SK-N-SH (cell line): ENCODE measurements around the gene BRPF3. TPM values are rescaled to one million over a fixed set of nuclear protein-coding genes. Genes with fewer than 3 reads are reported as not detected.

ENCODE experiments used
- CTCF ChIA-PET: fragments of 300-600, 350-600 bp; formaldehyde crosslinking; extraction: SDS; loops from one replicate; lab custom pipeline; 2021; lab: Yijun Ruan, JAX
- POLR2A ChIA-PET: fragments of 350-600 bp; sonication (Branson Sonifier 250); formaldehyde crosslinking; extraction: SDS; loops from one replicate; lab custom pipeline; 2020; ENCODE audit warnings: antibody characterized with exemption, inconsistent platforms; lab: Yijun Ruan, JAX
- DNase-seq: peaks from one replicate; pipeline ENCODE4 v3.0.0; 2012
- H2AFZ ChIP-seq: fragments of 200-600 bp; sonication (generic); 2 replicates; pipeline ENCODE4 v1.8.1; 2016; ENCODE audit warnings: antibody characterized with exemption, mild to moderate bottlenecking, low read depth
- H3F3A ChIP-seq: fragments of 200-600 bp; sonication (generic); replicated peaks from 2 replicates; pipeline ENCODE3; 2016; ENCODE audit warnings: antibody characterized with exemption, mild to moderate bottlenecking; ENCODE audit not compliant: insufficient read depth
- H3K27ac ChIP-seq, 2 experiments: fragments of 200-500 bp in 1 of 2; fragments of 200-600 bp in 1 of 2; sonication (Bioruptor generic) in 1 of 2; sonication (generic), shearing (Covaris generic) in 1 of 2; 2 replicates each; pipeline versions ENCODE4 v1.5.1 to v1.6.1; 2014 to 2016; ENCODE audit warnings: low read depth in 2 of 2, inconsistent platforms in 1 of 2, low read length in 1 of 2, mild to moderate bottlenecking in 1 of 2, mixed read lengths in 1 of 2
- H3K27me3 ChIP-seq: fragments of 200-600 bp; sonication (generic), shearing (Covaris generic); 2 replicates; pipeline ENCODE4 v1.6.1; 2016; ENCODE audit warnings: mixed run types; ENCODE audit not compliant: insufficient read depth
- H3K36me3 ChIP-seq, 2 experiments: fragments of 200-500 bp in 1 of 2; fragments of 200-600 bp in 1 of 2; sonication (Bioruptor generic) in 1 of 2; sonication (generic) in 1 of 2; replicated peaks in 1 of 2; 2 replicates each; pipeline versions ENCODE3 to v1.5.1; 2014 to 2016; ENCODE audit warnings: low read length in 1 of 2, mild to moderate bottlenecking in 1 of 2; ENCODE audit not compliant: insufficient read depth in 2 of 2, control insufficient read depth in 1 of 2
- H3K4me1 ChIP-seq, 2 experiments: fragments of 200-500 bp in 1 of 2; fragments of 200-600 bp in 1 of 2; sonication (Bioruptor generic) in 1 of 2; sonication (generic), shearing (Covaris generic) in 1 of 2; 2 replicates each; pipeline versions ENCODE4 v1.5.1 to v1.6.1; 2014 to 2016; ENCODE audit warnings: low read depth in 1 of 2, low read length in 1 of 2, mixed run types in 1 of 2; ENCODE audit not compliant: insufficient read depth in 2 of 2, control insufficient read depth in 1 of 2
- H3K4me2 ChIP-seq: fragments of 200-600 bp; sonication (generic), shearing (Covaris generic); 2 replicates; pipeline ENCODE4 v1.6.1; 2017; ENCODE audit warnings: mixed run types
- H3K4me3 ChIP-seq, 2 experiments: fragments of 200-500 bp in 1 of 2; fragments of 200-600 bp in 1 of 2; sonication (Bioruptor generic) in 1 of 2; sonication (generic), shearing (Covaris generic) in 1 of 2; 2 replicates each; pipeline versions ENCODE4 v1.5.1 to v1.8.1; 2014 to 2016; ENCODE audit warnings: low read depth in 2 of 2, inconsistent platforms in 1 of 2, low read length in 1 of 2, mild to moderate bottlenecking in 1 of 2, mixed read lengths in 1 of 2, moderate library complexity in 1 of 2
- H3K79me2 ChIP-seq: fragments of 200-600 bp; sonication (generic); 2 replicates; pipeline ENCODE4 v1.8.1; 2017; ENCODE audit warnings: mild to moderate bottlenecking; ENCODE audit not compliant: insufficient read depth
- H3K9ac ChIP-seq: fragments of 200-600 bp; sonication (generic); 2 replicates; pipeline ENCODE4 v1.6.1; 2017; ENCODE audit warnings: mixed run types
- H3K9me2 ChIP-seq: fragments of 200-600 bp; sonication (generic); 2 replicates; pipeline ENCODE4 v1.6.1; 2017; ENCODE audit warnings: mixed run types
- H3K9me3 ChIP-seq: fragments of 200-600 bp; sonication (generic); 2 replicates; pipeline ENCODE4 v1.6.1; 2017; ENCODE audit warnings: mixed run types, mild to moderate bottlenecking, moderate library complexity
- H4K20me1 ChIP-seq: fragments of 200-600 bp; sonication (generic); 2 replicates; pipeline ENCODE4 v1.6.1; 2017; ENCODE audit warnings: mild to moderate bottlenecking, mixed run types; ENCODE audit not compliant: insufficient read depth
- CTCF ChIP-seq: fragments of 200-600 bp; sonication (generic); IDR thresholded peaks from 2 replicates; pipeline ENCODE4 v1.6.1; 2017; ENCODE audit warnings: antibody characterized with exemption, mild to moderate bottlenecking, moderate library complexity
- EZH2phosphoT487 ChIP-seq: fragments of 200-600 bp; sonication (generic); IDR thresholded peaks from 2 replicates; pipeline ENCODE4 v1.6.1; 2017; ENCODE audit warnings: low read depth, mixed run types, mild to moderate bottlenecking, antibody characterized with exemption, moderate library complexity, borderline replicate concordance
- FOXM1 ChIP-seq: IDR thresholded peaks from 2 replicates; pipeline ENCODE4 v1.4.0; 2012; ENCODE audit warnings: low read depth, mild to moderate bottlenecking
- GABPA ChIP-seq: IDR thresholded peaks from 2 replicates; pipeline ENCODE4 v1.4.0; 2012; ENCODE audit warnings: low read depth, mild to moderate bottlenecking
- IRF3 ChIP-seq: fragments of 150-350 bp; IDR thresholded peaks from 2 replicates; pipeline ENCODE4 v1.6.1; 2016; ENCODE audit warnings: mild to moderate bottlenecking, low read depth, low read length
- JUND ChIP-seq: IDR thresholded peaks from 2 replicates; pipeline ENCODE4 v1.4.0; 2012
- MAX ChIP-seq: IDR thresholded peaks from 2 replicates; pipeline ENCODE4 v1.4.0; 2012; ENCODE audit warnings: low read depth
- NRF1 ChIP-seq: IDR thresholded peaks from 2 replicates; pipeline ENCODE4 v1.6.1; 2012; ENCODE audit warnings: low read depth, mild to moderate bottlenecking, low read length
- POLR2AphosphoS5 ChIP-seq: IDR thresholded peaks from 2 replicates; pipeline ENCODE4 v1.6.1; 2012; ENCODE audit warnings: low read depth, low read length
- RCOR1 ChIP-seq: fragments of 150-350 bp; IDR thresholded peaks from 2 replicates; pipeline ENCODE4 v1.6.1; 2017; ENCODE audit warnings: antibody characterized with exemption, low read length
- RXRA ChIP-seq: IDR thresholded peaks from 2 replicates; pipeline ENCODE4 v1.4.0; 2012; ENCODE audit warnings: low read depth, mild to moderate bottlenecking, borderline replicate concordance
- SMC3 ChIP-seq: IDR thresholded peaks from 2 replicates; pipeline ENCODE4 v1.6.1; 2012; ENCODE audit warnings: low read depth, low read length, improper control_type of control experiment
- TAF1 ChIP-seq: IDR thresholded peaks from 2 replicates; pipeline ENCODE4 v1.6.1; 2012; ENCODE audit warnings: low read depth, mild to moderate bottlenecking, low read length, moderate library complexity, borderline replicate concordance
- TEAD4 ChIP-seq: IDR thresholded peaks from 2 replicates; pipeline ENCODE4 v1.4.0; 2012; ENCODE audit warnings: mild to moderate bottlenecking, borderline replicate concordance; ENCODE audit not compliant: insufficient read depth
- USF1 ChIP-seq: IDR thresholded peaks from 2 replicates; pipeline ENCODE4 v1.4.0; 2012; ENCODE audit warnings: low read depth, borderline replicate concordance
- USF2 ChIP-seq: fragments of 150-350 bp; IDR thresholded peaks from 2 replicates; pipeline ENCODE4 v1.6.1; 2017; ENCODE audit warnings: antibody characterized with exemption, low read length, low read depth, borderline replicate concordance
- YY1 ChIP-seq: IDR thresholded peaks from 2 replicates; pipeline ENCODE4 v1.4.0; 2012; ENCODE audit warnings: low read depth, mild to moderate bottlenecking
- WGBS: methylation state at CpG from one replicate; pipeline ENCODE4 v1.1.6; 2017; ENCODE audit warnings: low lambda C conversion rate; 5-methylcytosine and 5-hydroxymethylcytosine counted together
- polyA plus RNA-seq, 3 experiments: library from polyadenylated mRNA; depleted of rRNA; stranded (reverse); fragments of >200 nt; gene quantifications; 2 replicates each; pipeline ENCODE4 v1.2.3, GENCODE V29; 2012

The BRPF3 gene
- polyA plus RNA-seq, 1 of the 3 experiments (the other 2 are of a cell fraction) = 15.4 TPM

GRCh38 chr6:36265744-36266143 is 69.2 kb downstream of the BRPF3 start:
- H3K27me3 ChIP-seq = no peaks in the 10 kb centered on the region; the same call in 1 of the 2 replicates
- ChIA-PET POLR2A (no interaction called here), CTCF (interaction anchor here (1.2 kb wide), 1 partner anchor 25 kb away, joined by 3 read pairs; no protein-coding TSS in a partner anchor)
- no peaks in the 10 kb centered on the region for H3K79me2 ChIP-seq
- H3K4me1 ChIP-seq = peaks cover 0 to 7% of the 10 kb centered on the region in 2 experiments; a peak in 1 of 4 replicates
- no peak overlapping the region for H2AFZ ChIP-seq
- no peak overlapping the region for H3K4me2 ChIP-seq
- 50% methylated on average over 1 of the region's 1 CpG for WGBS
- no peak overlapping the region for H3K4me3 ChIP-seq
- no peaks in the 10 kb centered on the region for H3K9me3 ChIP-seq
- H3K9me2 ChIP-seq = no peaks in the 10 kb centered on the region
- no peaks in the 10 kb centered on the region for H3F3A ChIP-seq
- TF ChIP-seq CTCF (no peak), TAF1 (no peak), RCOR1 (no peak), RXRA (no peak), GABPA (no peak), FOXM1 (no peak), IRF3 (no peak), USF1 (no peak), SMC3 (no peak), POLR2AphosphoS5 (no peak), YY1 (no peak), NRF1 (no peak), USF2 (no peak), EZH2phosphoT487 (no peak), MAX (no peak), TEAD4 (no peak), JUND (no peak)
- H3K9ac ChIP-seq = no peak overlapping the region
- H4K20me1 ChIP-seq = no peaks in the 10 kb centered on the region
- no peak for DNase-seq
- H3K27ac ChIP-seq = no peak overlapping the region
- H3K36me3 ChIP-seq = no peaks in the 10 kb centered on the region
